ENCODE data around the gene APOBEC3A.

DNA sequence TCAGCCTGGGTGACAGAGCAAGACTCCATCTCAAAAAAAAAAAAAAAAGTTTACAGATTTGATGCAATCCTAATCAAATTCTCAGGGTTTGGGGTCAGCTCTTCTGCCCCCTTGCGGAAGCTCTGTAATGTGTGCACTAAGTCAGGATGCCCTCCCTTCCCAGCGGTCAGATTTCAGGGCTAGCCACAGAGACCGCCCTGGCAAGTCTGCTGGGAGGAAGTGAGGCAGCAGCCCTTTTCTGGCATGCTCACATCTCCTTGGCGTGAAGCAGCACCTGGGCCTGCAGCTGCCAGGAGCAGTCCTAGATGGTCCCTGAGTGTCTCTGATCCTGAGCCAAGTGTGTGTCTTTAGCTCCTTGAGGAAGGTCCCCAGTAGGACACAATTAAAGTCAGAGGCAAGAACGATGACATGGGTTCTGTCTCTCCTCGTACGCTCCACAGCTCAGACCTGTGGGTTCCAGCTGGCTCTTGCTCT is 45.8 kb downstream of the APOBEC3A start:
- no peak for TF ChIP-seq USF2 (CRISPR knock-in tag; IDR thresholded peaks at IDR 0.05)
- peak; percentile 73 for TF ChIP-seq CTCF (IDR thresholded peaks at IDR 0.05)
- TF ChIP-seq, protein P1, sequence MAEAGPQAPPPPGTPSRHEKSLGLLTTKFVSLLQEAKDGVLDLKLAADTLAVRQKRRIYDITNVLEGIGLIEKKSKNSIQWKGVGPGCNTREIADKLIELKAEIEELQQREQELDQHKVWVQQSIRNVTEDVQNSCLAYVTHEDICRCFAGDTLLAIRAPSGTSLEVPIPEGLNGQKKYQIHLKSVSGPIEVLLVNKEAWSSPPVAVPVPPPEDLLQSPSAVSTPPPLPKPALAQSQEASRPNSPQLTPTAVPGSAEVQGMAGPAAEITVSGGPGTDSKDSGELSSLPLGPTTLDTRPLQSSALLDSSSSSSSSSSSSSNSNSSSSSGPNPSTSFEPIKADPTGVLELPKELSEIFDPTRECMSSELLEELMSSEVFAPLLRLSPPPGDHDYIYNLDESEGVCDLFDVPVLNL (CRISPR knock-in tag; IDR thresholded peaks at IDR 0.05; ENCODE audit: borderline replicate concordance, low read depth), result no peak
- TF ChIP-seq, protein P2, sequence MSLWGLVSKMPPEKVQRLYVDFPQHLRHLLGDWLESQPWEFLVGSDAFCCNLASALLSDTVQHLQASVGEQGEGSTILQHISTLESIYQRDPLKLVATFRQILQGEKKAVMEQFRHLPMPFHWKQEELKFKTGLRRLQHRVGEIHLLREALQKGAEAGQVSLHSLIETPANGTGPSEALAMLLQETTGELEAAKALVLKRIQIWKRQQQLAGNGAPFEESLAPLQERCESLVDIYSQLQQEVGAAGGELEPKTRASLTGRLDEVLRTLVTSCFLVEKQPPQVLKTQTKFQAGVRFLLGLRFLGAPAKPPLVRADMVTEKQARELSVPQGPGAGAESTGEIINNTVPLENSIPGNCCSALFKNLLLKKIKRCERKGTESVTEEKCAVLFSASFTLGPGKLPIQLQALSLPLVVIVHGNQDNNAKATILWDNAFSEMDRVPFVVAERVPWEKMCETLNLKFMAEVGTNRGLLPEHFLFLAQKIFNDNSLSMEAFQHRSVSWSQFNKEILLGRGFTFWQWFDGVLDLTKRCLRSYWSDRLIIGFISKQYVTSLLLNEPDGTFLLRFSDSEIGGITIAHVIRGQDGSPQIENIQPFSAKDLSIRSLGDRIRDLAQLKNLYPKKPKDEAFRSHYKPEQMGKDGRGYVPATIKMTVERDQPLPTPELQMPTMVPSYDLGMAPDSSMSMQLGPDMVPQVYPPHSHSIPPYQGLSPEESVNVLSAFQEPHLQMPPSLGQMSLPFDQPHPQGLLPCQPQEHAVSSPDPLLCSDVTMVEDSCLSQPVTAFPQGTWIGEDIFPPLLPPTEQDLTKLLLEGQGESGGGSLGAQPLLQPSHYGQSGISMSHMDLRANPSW (CRISPR knock-in tag; conservative IDR thresholded peaks at IDR 0.05; ENCODE audit: low read depth), result no peak
- no peak for TF ChIP-seq TP53 (CRISPR knock-in tag; IDR thresholded peaks at IDR 0.05)
- TF ChIP-seq ATF1 (CRISPR knock-in tag; IDR thresholded peaks at IDR 0.05), result no peak
- TF ChIP-seq ZNF671 (CRISPR knock-in tag; IDR thresholded peaks at IDR 0.05), result no peak
- TF ChIP-seq JUN (CRISPR knock-in tag; IDR thresholded peaks at IDR 0.05), result no peak
- no peak for TF ChIP-seq ETV6 (CRISPR knock-in tag; IDR thresholded peaks at IDR 0.05)
- TF ChIP-seq, protein P3, sequence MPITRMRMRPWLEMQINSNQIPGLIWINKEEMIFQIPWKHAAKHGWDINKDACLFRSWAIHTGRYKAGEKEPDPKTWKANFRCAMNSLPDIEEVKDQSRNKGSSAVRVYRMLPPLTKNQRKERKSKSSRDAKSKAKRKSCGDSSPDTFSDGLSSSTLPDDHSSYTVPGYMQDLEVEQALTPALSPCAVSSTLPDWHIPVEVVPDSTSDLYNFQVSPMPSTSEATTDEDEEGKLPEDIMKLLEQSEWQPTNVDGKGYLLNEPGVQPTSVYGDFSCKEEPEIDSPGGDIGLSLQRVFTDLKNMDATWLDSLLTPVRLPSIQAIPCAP (CRISPR knock-in tag; IDR thresholded peaks at IDR 0.05), result no peak
